ENCODE results near the gene OR51B5.
A peak's percentile ranks its signal among the peaks of the same experiment; 100 is the strongest.
"Not testable (repeated sequence)": the region's sequence is repeated elsewhere in the genome, so short reads cannot be mapped to it uniquely, and the experiment has no call there.

The OR51B5 gene

GRCh38 chr11:5343474-5344335 lies at the start of gene OR51B5:
Gene OR51B5 (minus strand): TSS chr11:5343524. CDS start chr11:5343524, 0 bp downstream.
- no peak for DNase-seq
- in situ Hi-C loops (cut with MboI; ENCODE audit: low pct_unique_long_range_greater_than_20kb, low sequenced_read_pairs): no loop called here

GRCh38 chr11:5390210-5390609 lies 46.9 kb upstream of the OR51B5 start:
- in situ Hi-C loops (cut with MboI; ENCODE audit: low pct_unique_long_range_greater_than_20kb, low sequenced_read_pairs): no loop called here
- no peak for DNase-seq

- in situ Hi-C loops (cut with MboI; ENCODE audit: low pct_unique_long_range_greater_than_20kb, low sequenced_read_pairs): no loop called here
- no peak for DNase-seq
Observed at GRCh38 chr11:5384335-5384734, 41.0 kb upstream of the OR51B5 start.

GRCh38 chr11:5383576-5383975 lies 40.3 kb upstream of the OR51B5 start, which contains the start of gene OR51M1:
Gene OR51M1 (plus strand): TSS chr11:5383812. CDS start chr11:5389399, 5,587 bp downstream.
- DNase-seq: no peak
- in situ Hi-C loops (cut with MboI; ENCODE audit: low pct_unique_long_range_greater_than_20kb, low sequenced_read_pairs): no loop called here

GRCh38 chr11:5380740-5381342 lies 37.5 kb upstream of the OR51B5 start:
- peak; percentile 44 for DNase-seq
- in situ Hi-C loops (cut with MboI; ENCODE audit: low pct_unique_long_range_greater_than_20kb, low sequenced_read_pairs): no loop called here

GRCh38 chr11:5369789-5370188 lies 26.5 kb upstream of the OR51B5 start:
- no peak for DNase-seq
- in situ Hi-C loops (cut with MboI; ENCODE audit: low pct_unique_long_range_greater_than_20kb, low sequenced_read_pairs): no loop called here

- no peak for DNase-seq
- in situ Hi-C loops (cut with MboI; ENCODE audit: low pct_unique_long_range_greater_than_20kb, low sequenced_read_pairs): no loop called here
Observed at GRCh38 chr11:5368502-5369043, 25.2 kb upstream of the OR51B5 start.

GRCh38 chr11:5367448-5368074 lies 24.2 kb upstream of the OR51B5 start:
- in situ Hi-C loops (cut with MboI; ENCODE audit: low pct_unique_long_range_greater_than_20kb, low sequenced_read_pairs): no loop called here

GRCh38 chr11:5366856-5367255 lies 23.5 kb upstream of the OR51B5 start:
- in situ Hi-C loops (cut with MboI; ENCODE audit: low pct_unique_long_range_greater_than_20kb, low sequenced_read_pairs): no loop called here
- DNase-seq: no peak

More at GRCh38 chr11:5367448-5368074, 24.2 kb upstream of the OR51B5 start:
- no peak for DNase-seq

GRCh38 chr11:5366365-5366764 lies 23.0 kb upstream of the OR51B5 start:
- in situ Hi-C loops (cut with MboI; ENCODE audit: low pct_unique_long_range_greater_than_20kb, low sequenced_read_pairs); DNase-seq: not testable (repeated sequence)

- DNase-seq: no peak
- in situ Hi-C loops (cut with MboI; ENCODE audit: low pct_unique_long_range_greater_than_20kb, low sequenced_read_pairs): no loop called here
Observed at GRCh38 chr11:5364214-5364613, 20.9 kb upstream of the OR51B5 start.

- no peak for DNase-seq
- in situ Hi-C loops (cut with MboI; ENCODE audit: low pct_unique_long_range_greater_than_20kb, low sequenced_read_pairs): no loop called here
Observed at GRCh38 chr11:5363679-5364078, 20.4 kb upstream of the OR51B5 start.

GRCh38 chr11:5362017-5362625 lies 18.8 kb upstream of the OR51B5 start:
- in situ Hi-C loops (cut with MboI; ENCODE audit: low pct_unique_long_range_greater_than_20kb, low sequenced_read_pairs): no loop called here
- no peak for DNase-seq

- DNase-seq; in situ Hi-C loops (cut with MboI; ENCODE audit: low pct_unique_long_range_greater_than_20kb, low sequenced_read_pairs): not testable (repeated sequence)
Observed at GRCh38 chr11:5356031-5356430, 12.7 kb upstream of the OR51B5 start.

- DNase-seq: no peak
- in situ Hi-C loops (cut with MboI; ENCODE audit: low pct_unique_long_range_greater_than_20kb, low sequenced_read_pairs): no loop called here
Observed at GRCh38 chr11:5351208-5351607, 7.9 kb upstream of the OR51B5 start, which contains the start of gene OR51B6. Gene OR51B6 (plus strand): TSS chr11:5351508. CDS start chr11:5351508, 0 bp downstream.

GRCh38 chr11:5349550-5349949 lies 6.2 kb upstream of the OR51B5 start:
- DNase-seq: no peak
- in situ Hi-C loops (cut with MboI; ENCODE audit: low pct_unique_long_range_greater_than_20kb, low sequenced_read_pairs): no loop called here

GRCh38 chr11:5348551-5349194 lies 5.3 kb upstream of the OR51B5 start:
- DNase-seq: no peak
- in situ Hi-C loops (cut with MboI; ENCODE audit: low pct_unique_long_range_greater_than_20kb, low sequenced_read_pairs): no loop called here

GRCh38 chr11:5345831-5346230 lies 2.5 kb upstream of the OR51B5 start:
- in situ Hi-C loops (cut with MboI; ENCODE audit: low pct_unique_long_range_greater_than_20kb, low sequenced_read_pairs): no loop called here

More at GRCh38 chr11:5345831-5346230, 2.5 kb upstream of the OR51B5 start:
- DNase-seq: no peak
